ENCODE measurements around the gene F7. TPM values are rescaled to one million over a fixed set of nuclear protein-coding genes. Genes with fewer than 3 reads are reported as not detected.

The F7 gene
- total RNA-seq, 1 donor from 2014 or later = 4.1 TPM

DNA sequence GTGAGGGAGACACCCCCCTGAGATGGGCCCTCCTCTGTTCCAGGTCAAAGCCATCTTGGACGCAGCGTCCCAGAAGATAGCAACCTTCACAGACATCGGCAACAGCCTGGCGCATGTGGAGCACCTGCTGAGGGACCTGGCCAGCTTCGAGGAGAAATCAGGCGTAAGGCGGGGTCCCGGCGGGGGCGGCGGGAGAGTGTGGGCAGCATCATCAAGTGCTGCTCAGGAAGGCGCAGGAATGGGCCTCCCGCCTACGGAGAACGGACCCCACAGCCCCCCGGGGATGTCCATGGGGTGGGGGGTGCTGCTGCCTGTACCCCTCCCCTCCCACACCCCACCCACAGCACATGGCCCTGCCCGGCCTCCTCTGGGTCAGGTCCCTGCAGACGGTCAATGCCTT lies 31.2 kb upstream of the F7 start:
- Mint-ChIP-seq H3K4me3 (no peak overlapping the region), H3K9me3 (peaks cover 18% of the 10 kb centered on the region), H3K27me3 (ENCODE audit: low read depth) (no peaks in the 10 kb centered on the region), H3K27ac (no peak overlapping the region), H3K4me1 (no peaks in the 10 kb centered on the region), H3K36me3 (peaks cover 46% of the 10 kb centered on the region)
- TF ChIP-seq, protein P1, sequence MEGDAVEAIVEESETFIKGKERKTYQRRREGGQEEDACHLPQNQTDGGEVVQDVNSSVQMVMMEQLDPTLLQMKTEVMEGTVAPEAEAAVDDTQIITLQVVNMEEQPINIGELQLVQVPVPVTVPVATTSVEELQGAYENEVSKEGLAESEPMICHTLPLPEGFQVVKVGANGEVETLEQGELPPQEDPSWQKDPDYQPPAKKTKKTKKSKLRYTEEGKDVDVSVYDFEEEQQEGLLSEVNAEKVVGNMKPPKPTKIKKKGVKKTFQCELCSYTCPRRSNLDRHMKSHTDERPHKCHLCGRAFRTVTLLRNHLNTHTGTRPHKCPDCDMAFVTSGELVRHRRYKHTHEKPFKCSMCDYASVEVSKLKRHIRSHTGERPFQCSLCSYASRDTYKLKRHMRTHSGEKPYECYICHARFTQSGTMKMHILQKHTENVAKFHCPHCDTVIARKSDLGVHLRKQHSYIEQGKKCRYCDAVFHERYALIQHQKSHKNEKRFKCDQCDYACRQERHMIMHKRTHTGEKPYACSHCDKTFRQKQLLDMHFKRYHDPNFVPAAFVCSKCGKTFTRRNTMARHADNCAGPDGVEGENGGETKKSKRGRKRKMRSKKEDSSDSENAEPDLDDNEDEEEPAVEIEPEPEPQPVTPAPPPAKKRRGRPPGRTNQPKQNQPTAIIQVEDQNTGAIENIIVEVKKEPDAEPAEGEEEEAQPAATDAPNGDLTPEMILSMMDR (IDR thresholded peaks at IDR 0.05; ENCODE audit: unreplicated experiment) = no peak
- DNase-seq (ENCODE audit: low spot score in 2 of 2, unreplicated experiment in 2 of 2) = no peak

DNA sequence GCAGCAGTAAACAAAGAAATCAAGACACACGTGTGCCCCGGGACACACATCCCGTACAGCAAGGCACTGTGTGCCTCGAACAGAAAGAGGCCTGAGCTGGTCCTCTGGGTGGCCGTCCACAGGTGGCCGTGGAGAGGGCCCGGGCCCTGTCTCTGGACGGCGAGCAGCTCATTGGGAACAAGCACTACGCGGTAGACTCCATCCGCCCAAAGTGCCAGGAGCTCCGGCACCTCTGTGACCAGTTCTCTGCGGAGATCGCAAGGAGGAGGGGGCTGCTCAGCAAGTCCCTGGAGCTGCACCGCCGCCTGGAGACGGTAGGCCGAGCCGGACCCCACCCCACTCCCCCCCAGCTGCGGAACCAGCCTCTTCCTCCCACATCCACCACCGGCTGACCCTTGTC lies 30.7 kb upstream of the F7 start:
- TF ChIP-seq, protein P1 (IDR thresholded peaks at IDR 0.05; ENCODE audit: unreplicated experiment) = no peak
- DNase-seq (ENCODE audit: low spot score in 2 of 2, unreplicated experiment in 2 of 2) = no peak
- H3K36me3 Mint-ChIP-seq = peaks cover 46% of the 10 kb centered on the region
- H3K9me3 Mint-ChIP-seq = peaks cover 18% of the 10 kb centered on the region
- H3K27me3 Mint-ChIP-seq (ENCODE audit: low read depth) = no peaks in the 10 kb centered on the region
- no peak overlapping the region for H3K27ac Mint-ChIP-seq
- H3K4me3 Mint-ChIP-seq = no peak overlapping the region
- no peaks in the 10 kb centered on the region for H3K4me1 Mint-ChIP-seq

DNA sequence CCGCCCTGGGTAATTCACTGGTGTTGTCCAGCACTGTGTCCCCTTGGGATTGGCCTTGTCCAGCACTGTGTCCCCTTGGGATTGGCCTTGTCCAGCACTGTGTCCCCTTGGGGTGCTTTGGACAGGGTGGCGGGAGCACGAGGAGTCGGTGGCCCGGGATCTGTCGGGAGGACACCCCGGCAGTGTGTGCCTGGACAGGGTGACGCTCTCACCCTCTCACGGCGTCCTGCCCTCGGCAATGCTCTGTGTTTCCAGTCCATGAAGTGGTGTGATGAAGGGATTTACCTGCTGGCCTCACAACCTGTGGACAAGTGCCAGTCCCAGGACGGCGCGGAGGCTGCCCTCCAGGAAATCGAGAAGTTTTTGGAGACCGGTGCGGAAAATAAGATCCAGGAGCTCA lies 29.9 kb upstream of the F7 start:
- TF ChIP-seq, protein P1 (IDR thresholded peaks at IDR 0.05; ENCODE audit: unreplicated experiment) = no peak
- Mint-ChIP-seq H3K27me3 (ENCODE audit: low read depth) (no peaks in the 10 kb centered on the region), H3K36me3 (peaks cover 40% of the 10 kb centered on the region), H3K4me1 (no peaks in the 10 kb centered on the region), H3K9me3 (peaks cover 18% of the 10 kb centered on the region), H3K4me3 (no peak overlapping the region), H3K27ac (no peak overlapping the region)
- no peak for DNase-seq (ENCODE audit: low spot score in 2 of 2, unreplicated experiment in 2 of 2)

DNA sequence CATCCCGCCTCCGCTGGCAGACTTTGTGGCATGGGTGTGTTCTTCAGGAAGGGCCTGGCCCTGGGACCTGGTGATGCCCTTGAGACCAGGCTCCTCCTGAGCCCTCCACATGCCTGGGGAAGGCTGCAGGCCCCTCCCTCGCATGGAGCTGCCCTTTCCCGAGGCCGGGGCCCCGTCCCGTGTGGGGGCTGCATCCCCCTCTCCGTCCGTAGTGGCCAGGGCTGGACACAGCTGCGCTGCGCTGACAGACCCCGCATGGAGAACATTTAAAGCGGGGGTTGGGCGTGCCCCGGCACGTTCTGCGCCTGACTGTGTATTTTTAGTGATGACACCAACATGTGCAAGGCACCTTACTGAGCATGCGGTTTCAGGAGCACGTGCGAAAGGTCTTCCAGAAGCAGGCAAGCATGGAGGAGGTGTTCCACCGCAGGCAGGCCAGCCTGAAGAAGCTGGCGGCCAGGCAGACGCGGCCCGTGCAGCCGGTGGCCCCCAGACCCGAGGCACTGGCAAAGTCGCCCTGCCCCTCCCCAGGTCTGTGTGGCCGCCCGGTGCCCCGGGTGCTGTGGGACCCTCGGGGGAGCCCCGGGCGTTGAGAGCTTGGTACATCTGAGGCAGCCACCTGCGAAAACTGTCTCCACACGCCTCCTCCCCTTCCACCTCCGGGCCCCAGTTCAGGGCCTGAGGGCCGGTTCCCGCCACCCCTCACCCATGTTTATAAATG lies 28.8 kb upstream of the F7 start:
- Mint-ChIP-seq H3K27me3 (ENCODE audit: low read depth) (no peaks in the 10 kb centered on the region), H3K4me1 (no peaks in the 10 kb centered on the region), H3K9me3 (peaks cover 13% of the 10 kb centered on the region), H3K36me3 (peaks cover 29% of the 10 kb centered on the region), H3K4me3 (no peak overlapping the region), H3K27ac (no peak overlapping the region)
- no peak for DNase-seq (ENCODE audit: low spot score in 2 of 2, unreplicated experiment in 2 of 2)
- TF ChIP-seq, protein P1 (IDR thresholded peaks at IDR 0.05; ENCODE audit: unreplicated experiment) = no peak

DNA sequence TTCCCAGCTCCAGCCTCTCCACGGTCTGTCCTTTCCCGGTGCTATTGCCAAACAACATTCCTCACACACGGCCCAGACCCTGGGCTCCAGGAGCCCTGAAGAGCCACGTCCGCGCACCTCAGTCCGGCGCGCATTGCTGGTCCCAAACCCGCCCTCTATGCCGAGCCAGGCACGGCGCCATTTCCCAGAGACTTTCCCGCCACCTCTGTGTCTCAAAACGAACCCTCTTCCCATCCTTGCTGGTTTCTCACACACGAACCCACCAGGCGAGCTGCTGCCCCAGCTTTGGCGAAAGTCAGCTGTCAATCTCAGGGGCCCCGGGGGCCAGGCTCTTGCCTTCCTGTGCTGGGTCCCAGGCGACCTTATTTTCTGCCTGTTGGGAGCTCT lies 28.0 kb upstream of the F7 start:
- Mint-ChIP-seq H3K9me3 (peaks cover 6% of the 10 kb centered on the region), H3K36me3 (peaks cover 21% of the 10 kb centered on the region), H3K27ac (no peak overlapping the region), H3K27me3 (ENCODE audit: low read depth) (no peaks in the 10 kb centered on the region), H3K4me1 (no peaks in the 10 kb centered on the region), H3K4me3 (no peak overlapping the region)
- DNase-seq (ENCODE audit: low spot score in 2 of 2, unreplicated experiment in 2 of 2) = no peak
- TF ChIP-seq, protein P1 (IDR thresholded peaks at IDR 0.05; ENCODE audit: unreplicated experiment) = no peak

Data from mesothelial cell of epicardium (in vitro differentiated cells).